NCI-H1930 (cell line): ENCODE results near the gene CYP4V2.
"Not testable (repeated sequence)": the region's sequence is repeated elsewhere in the genome, so short reads cannot be mapped to it uniquely, and the experiment has no call there.

ENCODE experiments used
- DNase-seq, 2 experiments: peaks; one replicate each; lab custom pipeline; 2025; lab: John Stamatoyannopoulos, UW

Gene CYP4V2

DNA sequence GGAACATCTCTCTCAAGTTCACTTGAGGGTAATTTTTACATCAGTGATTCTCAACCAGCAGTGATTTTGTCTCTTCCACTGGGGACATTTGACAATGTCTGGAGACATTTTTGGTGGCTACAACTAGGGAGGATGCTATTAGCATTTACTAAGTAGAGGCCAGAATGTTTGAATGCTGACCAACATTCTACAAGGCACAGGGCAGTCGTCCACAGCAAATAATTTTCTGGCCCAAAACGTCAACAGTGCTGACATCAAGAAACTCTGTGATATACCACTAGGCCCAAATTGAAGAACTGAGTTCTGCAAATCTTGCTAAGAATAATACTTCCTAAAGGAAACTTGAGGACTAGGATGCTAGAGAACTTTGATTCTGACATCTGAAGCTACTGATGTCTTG lies 43.0 kb downstream of the CYP4V2 start:
- no peak for DNase-seq

DNA sequence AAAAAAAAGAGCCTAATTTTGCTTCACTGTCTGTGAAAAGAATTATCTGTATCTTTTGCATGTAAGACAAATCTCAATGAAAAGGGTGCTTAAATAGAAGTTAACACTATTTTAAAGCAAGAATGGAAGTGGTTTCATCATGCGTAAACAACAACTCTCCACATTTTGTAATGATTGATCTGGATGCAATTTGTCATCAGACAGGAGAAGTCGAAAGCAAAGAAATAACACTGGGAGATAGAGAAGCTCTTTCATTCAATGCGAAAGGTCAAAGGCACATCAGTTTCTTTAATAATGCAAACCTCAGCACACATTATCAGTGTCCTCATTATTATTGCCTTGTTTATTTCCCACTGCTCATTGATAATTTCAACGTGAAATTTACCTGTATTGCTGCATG lies 44.8 kb downstream of the CYP4V2 start:
- no peak for DNase-seq

DNA sequence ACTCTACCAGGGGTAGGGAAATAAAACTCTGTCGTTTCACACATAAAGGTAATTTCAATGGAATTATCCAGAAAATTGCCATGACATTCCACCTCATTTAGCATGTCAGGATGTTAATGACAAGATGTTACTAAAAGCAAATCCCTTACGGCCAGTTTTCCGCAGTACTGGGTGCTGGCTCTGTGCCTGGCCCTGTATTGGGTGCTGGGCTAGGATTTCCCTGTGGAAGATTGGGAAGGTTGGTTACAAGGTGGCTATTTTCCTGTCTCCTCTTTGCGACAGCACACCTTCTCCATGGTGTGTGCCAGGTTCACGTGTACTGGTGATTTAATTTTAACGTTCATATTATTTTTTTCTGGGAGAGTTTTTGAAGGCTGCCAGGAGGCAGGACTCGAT lies 49.1 kb downstream of the CYP4V2 start:
- no peak for DNase-seq

DNA sequence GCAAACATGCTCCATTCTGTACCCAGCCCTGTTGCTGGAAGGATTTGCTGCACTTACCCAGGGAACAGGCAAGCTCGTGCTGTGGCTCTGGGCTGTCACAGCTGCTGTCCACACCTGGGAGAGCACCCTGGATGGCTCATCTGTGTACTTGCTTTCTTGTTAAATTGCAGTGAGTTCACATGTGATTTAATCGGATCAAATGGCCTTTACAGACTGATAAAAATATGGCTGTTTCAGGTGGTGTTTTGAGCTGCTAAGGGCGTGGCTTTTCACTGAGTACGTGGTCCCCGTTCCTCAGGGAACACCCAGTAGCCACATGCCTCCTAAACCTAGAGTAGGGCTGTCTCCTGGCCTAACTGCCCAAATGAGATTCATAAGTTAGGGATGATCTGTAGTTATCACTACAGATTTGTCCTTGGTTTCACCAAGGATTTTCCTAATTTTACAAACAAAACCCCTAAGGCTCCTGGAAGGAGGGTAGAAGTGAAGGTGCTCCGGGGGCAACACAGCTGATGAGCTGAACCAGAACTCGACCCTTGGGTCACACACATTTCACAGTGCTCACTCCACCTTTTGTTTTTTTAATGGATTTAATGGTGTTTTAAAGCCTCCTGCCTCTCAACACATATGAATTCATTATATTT lies 49.6 kb downstream of the CYP4V2 start:
- no peak for DNase-seq

DNA sequence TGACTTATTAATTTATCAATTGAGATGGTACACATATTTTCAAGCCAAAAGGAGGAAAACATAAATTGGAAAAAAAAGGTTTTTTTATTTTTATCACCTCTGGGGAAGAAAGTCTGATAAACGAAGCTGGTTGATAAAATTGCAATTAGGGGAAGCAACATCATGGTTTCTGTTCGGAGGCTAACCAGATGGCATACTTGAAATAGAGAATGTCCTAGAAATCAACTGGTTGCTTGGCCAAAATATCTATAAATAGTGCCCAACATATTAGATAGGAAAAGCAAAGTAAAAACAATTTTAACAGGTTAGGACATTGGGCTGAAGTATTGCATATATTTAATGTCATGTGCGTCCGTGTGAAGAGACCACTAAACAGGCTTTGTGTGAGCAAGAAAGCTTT lies 50.2 kb downstream of the CYP4V2 start:
- no peak for DNase-seq

- DNase-seq, result not testable (repeated sequence)
Observed at GRCh38 chr4:186242031-186242430, 50.7 kb downstream of the CYP4V2 start.

- DNase-seq, result no peak
Observed at GRCh38 chr4:186243331-186243730, 52.0 kb downstream of the CYP4V2 start.

- DNase-seq, result no peak
Observed at GRCh38 chr4:186244835-186245234, 53.5 kb downstream of the CYP4V2 start.

GRCh38 chr4:186247062-186247752 lies 55.8 kb downstream of the CYP4V2 start:
- not testable (repeated sequence) for DNase-seq

DNA sequence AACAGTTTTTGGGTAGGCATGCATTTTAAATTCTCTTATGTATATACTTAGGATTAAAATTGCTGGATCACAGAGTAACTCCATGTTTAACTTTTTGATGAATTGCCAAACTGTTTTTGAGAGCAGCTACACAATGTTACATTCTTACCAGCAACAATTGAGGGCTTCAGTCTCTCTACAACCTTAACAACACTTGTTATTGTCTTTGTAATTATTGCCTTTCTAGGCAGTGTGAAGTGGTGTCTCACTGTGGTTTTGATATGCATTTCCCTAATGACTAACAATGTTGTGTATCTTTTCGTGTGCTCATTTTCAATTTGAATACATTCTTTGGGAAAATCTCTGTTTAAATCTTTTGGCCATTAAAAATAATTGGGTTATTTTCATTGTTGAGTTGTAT lies 57.3 kb downstream of the CYP4V2 start:
- no peak for DNase-seq

DNA sequence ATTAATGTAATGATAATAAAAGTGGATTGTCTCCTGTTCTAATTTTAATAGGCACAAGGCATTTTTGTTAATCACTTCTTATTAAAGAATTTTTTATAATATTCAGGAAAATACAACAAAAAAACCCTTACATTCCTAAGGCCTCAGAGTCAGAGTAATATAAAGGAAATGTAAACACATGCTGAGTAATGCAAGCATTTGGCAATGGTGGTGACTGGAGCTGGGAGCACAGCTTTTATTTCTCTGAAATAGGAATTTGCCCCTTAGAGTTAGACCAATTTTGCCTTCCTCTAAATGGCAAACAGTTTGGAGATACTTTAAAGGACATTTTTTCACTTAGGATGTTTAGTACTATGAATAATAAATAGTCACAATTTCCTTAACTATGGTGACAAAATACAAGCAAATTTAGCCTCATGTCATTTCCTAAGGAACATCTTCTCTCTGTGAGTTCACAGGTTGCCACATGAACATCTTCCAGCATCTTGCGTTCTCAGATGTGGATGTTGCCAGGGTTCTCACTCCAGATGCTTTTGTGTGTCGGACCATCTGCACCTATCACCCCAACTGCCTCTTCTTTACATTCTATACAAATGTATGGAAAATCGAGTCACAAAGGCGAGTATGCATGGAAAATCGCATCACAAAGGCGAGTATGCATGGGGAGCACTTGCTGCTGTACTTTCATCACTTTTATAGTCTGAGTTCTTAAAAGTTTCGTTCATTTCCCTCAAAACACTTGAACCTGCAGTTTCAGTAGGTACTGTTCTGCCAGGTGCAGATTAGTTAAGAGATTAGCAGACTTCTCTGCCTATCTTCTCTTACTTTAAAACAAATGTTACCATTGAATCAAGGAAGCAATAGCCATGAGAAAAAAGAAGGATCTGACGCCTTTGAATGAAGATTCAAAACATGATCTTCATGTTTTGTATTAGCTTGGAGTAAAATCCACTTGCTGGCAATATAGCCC lies 58.7 kb downstream of the CYP4V2 start:
- DNase-seq, result no peak

DNA sequence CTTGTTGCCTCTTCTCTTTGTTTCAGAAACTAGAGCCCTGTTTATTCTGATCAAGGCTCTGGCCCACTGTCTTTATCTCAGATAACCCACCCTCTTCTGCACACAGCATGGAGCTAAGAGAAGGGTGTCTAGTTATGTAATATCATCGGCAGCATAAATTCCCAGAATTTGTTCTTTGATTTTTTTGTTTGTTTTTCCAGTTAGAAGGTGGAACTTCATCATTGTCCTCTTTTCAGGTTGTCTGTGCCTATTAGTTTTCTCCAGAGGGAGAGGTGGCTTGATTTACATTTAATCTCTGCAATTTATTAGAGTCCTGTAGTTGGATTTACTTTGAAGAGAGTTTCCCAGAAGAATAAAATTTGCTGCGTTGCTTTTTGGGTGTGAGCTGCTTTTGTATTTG lies 59.4 kb downstream of the CYP4V2 start:
- DNase-seq, result no peak

GRCh38 chr4:186255122-186255521 lies 63.8 kb downstream of the CYP4V2 start:
- DNase-seq, result no peak

DNA sequence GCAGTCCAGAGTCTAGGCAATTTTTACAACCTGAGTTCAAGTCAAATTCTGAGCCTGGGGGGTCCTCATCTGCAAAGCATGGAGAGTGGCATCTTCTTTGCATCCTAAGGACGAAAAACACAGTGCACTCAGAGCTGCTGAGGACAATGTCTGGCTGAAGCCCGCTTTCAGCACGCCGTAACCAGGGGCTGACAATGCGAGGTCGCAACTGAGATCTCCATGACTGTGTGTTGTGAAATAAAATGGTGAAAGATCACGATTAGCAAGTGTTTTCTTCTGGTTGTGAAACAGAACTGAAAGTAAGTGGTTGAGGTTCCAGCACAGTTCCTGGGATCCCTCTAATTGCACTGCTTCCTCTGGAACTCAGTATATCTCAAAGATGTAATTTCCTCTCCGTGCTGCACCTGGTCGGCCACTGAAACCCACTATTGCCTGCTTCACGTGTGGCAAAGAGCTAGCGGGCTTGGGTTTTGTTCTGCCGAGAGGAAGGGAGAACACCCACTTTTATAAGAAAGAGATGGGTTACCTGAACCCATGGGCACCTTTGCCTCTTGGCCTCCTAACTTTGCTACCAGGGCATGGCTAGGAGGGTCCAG lies 66.9 kb downstream of the CYP4V2 start:
- no peak for DNase-seq

DNA sequence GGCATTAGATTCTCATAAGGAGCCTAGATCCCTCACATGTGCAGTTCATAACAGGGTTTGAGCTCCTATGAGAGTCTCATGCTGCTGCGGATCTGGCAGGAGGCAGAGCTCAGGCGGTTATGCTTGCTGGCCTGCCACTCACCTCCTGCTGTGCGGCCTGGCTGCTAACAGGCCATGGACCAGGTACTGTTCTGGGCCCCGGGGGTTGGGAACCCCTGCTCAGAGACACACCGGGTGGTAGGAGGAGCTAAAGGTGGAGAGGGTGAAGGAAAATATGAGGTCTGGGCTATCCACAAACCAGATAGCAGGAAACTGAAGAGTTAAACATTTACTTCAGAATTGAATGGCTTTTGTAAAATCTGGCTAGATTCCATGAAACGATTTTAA lies 68.7 kb downstream of the CYP4V2 start:
- no peak for DNase-seq
